ENCODE measurements around the gene GALNT14. TPM values are rescaled to one million over a fixed set of nuclear protein-coding genes. Genes with fewer than 3 reads are reported as not detected.

The GALNT14 gene
- total and polyA plus RNA-seq, 2 of the 8 experiments (the other 6 are each of a cell fraction or from before 2014, with no cell fraction given), result 13.0 to 13.7 TPM

DNA sequence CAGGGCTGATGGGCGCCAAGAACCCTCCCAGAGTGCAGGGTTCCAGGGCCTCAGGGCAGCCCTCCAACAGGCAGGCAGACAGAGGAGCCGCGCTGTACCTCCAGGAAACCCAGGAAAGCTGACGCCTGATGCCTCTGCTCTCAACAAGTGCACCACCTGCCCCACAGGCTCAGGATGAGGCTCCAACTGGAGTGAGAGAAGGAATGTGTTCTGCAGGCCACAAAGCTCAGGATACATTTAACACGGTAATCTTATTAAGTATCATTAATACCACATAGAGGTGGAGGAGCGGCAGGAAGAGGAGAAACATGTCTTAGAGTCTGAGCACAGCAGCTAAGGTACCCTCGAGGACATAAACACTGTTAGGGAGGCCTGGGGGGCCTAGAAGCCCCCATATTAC is 175.1 kb downstream of the GALNT14 start:
- Histone ChIP-seq H3K56ac (replicated peaks; ENCODE audit: insufficient read length, low read depth, low read length) (no peak overlapping the region), H3K18ac (ENCODE audit: extremely low read depth, low read length) (no peak overlapping the region), H4K91ac (replicated peaks; ENCODE audit: insufficient read length, low read length) (no peak overlapping the region), H3K27ac (ENCODE audit: low read depth, low read length) (no peak overlapping the region), H3K9ac (replicated peaks in 1 of 4; ENCODE audit: extremely low read depth in 1 of 4, low read depth in 3 of 4, low read length in 3 of 4) (no peak overlapping the region), H3K23me2 (ENCODE audit: low read depth, low read length) (no peaks in the 10 kb centered on the region), H2BK20ac (ENCODE audit: low read length) (no peak overlapping the region), H2BK120ac (replicated peaks; ENCODE audit: low read depth, low read length) (no peak overlapping the region), H2BK15ac (ENCODE audit: low read length) (no peak overlapping the region), H3K36me3 (ENCODE audit: control insufficient read depth in 2 of 4, insufficient read depth in 4 of 4, low read length in 3 of 4) (no peaks in the 10 kb centered on the region), H3K23ac (ENCODE audit: insufficient read length) (no peak overlapping the region), H3K9me3 (ENCODE audit: insufficient read depth in 2 of 2, low read depth in 1 of 2, low read length in 1 of 2) (no peaks in the 10 kb centered on the region), H3K4me1 (replicated peaks in 1 of 4; ENCODE audit: control insufficient read depth in 3 of 4, insufficient read depth in 4 of 4, low read length in 3 of 4) (no peaks in the 10 kb centered on the region; a peak in 1 of 7 replicates), H4K5ac (ENCODE audit: insufficient read length, low read depth, low read length) (no peak overlapping the region), H3K79me1 (ENCODE audit: low read depth, low read length) (no peaks in the 10 kb centered on the region), H2BK12ac (ENCODE audit: low read depth, low read length) (no peak overlapping the region), H3K79me2 (ENCODE audit: control insufficient read depth in 1 of 2, insufficient read depth in 2 of 2, low read length in 2 of 2) (no peaks in the 10 kb centered on the region), H2AFZ (ENCODE audit: low read length) (no peak overlapping the region), H3K4me3 (ENCODE audit: extremely low read depth in 1 of 4, insufficient read depth in 2 of 4, low read depth in 3 of 4, low read length in 4 of 4) (no peak overlapping the region), H3K27me3 (replicated peaks in 1 of 4; ENCODE audit: control insufficient read depth in 3 of 4, extremely low read depth in 1 of 4, insufficient read depth in 3 of 4, low read length in 3 of 4) (no peaks in the 10 kb centered on the region), H4K20me1 (replicated peaks in 1 of 2; ENCODE audit: control insufficient read depth in 1 of 2, insufficient read depth in 2 of 2, low read length in 2 of 2) (no peaks in the 10 kb centered on the region), H2BK5ac (ENCODE audit: low read depth, low read length) (no peak overlapping the region), H2AK5ac (ENCODE audit: low read depth, low read length) (no peak overlapping the region), H3K4ac (replicated peaks; ENCODE audit: insufficient read length, low read depth, low read length) (no peak overlapping the region), H3K4me2 (ENCODE audit: insufficient read depth in 1 of 2, low read depth in 2 of 2, low read length in 2 of 2) (no peak overlapping the region), H4K8ac (ENCODE audit: extremely low read depth, insufficient read depth, low read length) (no peak overlapping the region), H3K14ac (ENCODE audit: insufficient read length) (no peak overlapping the region)
- CTCF ChIA-PET (ENCODE audit: partially characterized antibody), result interaction anchor here (0.7 to 1.2 kb wide), 5 partner anchors 10 to 238 kb away, joined by 3 read pairs; no protein-coding TSS in a partner anchor
- FAIRE-seq (no peak), DNase-seq (ENCODE audit: low read depth in 1 of 2, low spot score in 2 of 2) (no peak)
- WGBS, 2 experiments (ENCODE audit: extremely low coverage in 1 of 2, insufficient coverage in 1 of 2, insufficient read length in 1 of 2, insufficient replicate concordance in 2 of 2, low coverage in 1 of 2, low lambda C conversion rate in 2 of 2, missing lambda C conversion rate in 1 of 2), result 80% methylated on average over 7 of the region's 7 CpGs; no CpG with 5 or more reads in 1 of the 2 experiments
- TF ChIP-seq TBP (IDR thresholded peaks at IDR 0.05; ENCODE audit: low read depth, low read length) (no peak), POLR2AphosphoS5 (IDR thresholded peaks at IDR 0.05; ENCODE audit: low read depth, low read length) (no peak), RFX5 (IDR thresholded peaks at IDR 0.05; ENCODE audit: borderline replicate concordance, low read depth, low read length) (no peak)
- POLR2A ChIA-PET (ENCODE audit: partially characterized antibody), result interaction anchor here (1.4 kb wide), 1 partner anchor 9 kb away, joined by 3 read pairs; no protein-coding TSS in a partner anchor

Data from H1 (cell line).